Measurements from ENCODE around the gene ARMC2.

DNA sequence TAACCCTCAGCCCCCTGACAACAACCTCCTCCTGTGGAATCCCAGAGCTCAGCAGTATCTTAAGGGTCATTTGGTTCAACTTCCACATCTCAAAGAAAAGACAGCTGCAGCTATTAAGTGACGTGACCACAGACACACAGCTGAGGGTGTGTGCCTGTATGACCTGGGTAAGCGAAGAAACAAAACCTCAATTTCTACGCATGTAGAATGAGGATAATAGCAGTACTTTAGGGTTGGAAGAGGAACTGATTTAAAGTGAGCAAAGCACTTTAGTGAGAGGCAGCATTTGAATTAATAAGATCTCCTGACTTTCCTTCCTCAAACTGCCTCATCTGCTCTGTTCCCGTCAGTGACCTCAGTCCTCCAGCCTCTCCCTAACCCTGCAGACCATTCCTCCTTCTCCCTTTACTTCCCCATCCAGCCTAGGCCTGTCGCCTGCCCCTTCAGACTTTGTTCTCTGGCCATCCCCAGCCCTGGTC lies 6.8 kb upstream of the ARMC2 start:
- TF ChIP-seq, protein P1, sequence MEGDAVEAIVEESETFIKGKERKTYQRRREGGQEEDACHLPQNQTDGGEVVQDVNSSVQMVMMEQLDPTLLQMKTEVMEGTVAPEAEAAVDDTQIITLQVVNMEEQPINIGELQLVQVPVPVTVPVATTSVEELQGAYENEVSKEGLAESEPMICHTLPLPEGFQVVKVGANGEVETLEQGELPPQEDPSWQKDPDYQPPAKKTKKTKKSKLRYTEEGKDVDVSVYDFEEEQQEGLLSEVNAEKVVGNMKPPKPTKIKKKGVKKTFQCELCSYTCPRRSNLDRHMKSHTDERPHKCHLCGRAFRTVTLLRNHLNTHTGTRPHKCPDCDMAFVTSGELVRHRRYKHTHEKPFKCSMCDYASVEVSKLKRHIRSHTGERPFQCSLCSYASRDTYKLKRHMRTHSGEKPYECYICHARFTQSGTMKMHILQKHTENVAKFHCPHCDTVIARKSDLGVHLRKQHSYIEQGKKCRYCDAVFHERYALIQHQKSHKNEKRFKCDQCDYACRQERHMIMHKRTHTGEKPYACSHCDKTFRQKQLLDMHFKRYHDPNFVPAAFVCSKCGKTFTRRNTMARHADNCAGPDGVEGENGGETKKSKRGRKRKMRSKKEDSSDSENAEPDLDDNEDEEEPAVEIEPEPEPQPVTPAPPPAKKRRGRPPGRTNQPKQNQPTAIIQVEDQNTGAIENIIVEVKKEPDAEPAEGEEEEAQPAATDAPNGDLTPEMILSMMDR (IDR thresholded peaks at IDR 0.05), result no peak
- TF ChIP-seq POLR2AphosphoS5 (IDR thresholded peaks at IDR 0.05) (no peak), POLR2A (IDR thresholded peaks at IDR 0.05) (no peak)
